ENCODE results near the gene KLHL29.

- TF ChIP-seq CTCF (IDR thresholded peaks at IDR 0.05; ENCODE audit: low read depth, low read length) = no peak
- no peak for TF ChIP-seq POLR2A (IDR thresholded peaks at IDR 0.05; ENCODE audit: extremely low read depth, insufficient read length)
- TF ChIP-seq MYC (IDR thresholded peaks at IDR 0.05; ENCODE audit: low read depth, low read length) = no peak
Observed at GRCh38 chr2:23387221-23387550, 2.2 kb downstream of the KLHL29 start.

Measured in NB4 (cell line).